Measurements from ENCODE around the gene FAM89B.

Gene FAM89B

DNA sequence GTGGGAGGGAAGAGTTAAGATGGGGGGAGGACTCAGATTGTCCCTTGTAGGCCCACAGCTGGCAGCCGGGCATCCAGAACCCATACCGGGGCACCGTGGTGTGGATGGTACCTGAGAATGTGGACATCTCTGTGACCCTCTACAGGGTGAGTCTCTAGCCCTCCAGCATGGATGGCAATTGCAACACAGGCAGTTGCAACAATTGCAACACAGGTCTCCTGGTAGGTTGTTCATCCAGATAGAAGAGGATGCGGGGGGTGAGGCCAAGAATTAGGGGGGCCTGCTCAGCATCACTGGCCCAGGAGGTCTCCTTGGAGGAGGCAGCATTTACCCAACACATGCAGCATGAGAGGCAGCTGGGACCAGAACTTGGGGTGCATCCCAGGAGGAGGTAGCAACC is 7.0 kb downstream of the FAM89B start:
- H3K4me3 Mint-ChIP-seq = no peak overlapping the region
- H3K27me3 Mint-ChIP-seq = no peaks in the 10 kb centered on the region
- peak overlapping the region; percentile 59 for H3K27ac Mint-ChIP-seq
- no peak for DNase-seq
- peaks cover 39% of the 10 kb centered on the region for H3K4me1 Mint-ChIP-seq (ENCODE audit: low read depth)
- H3K9me3 Mint-ChIP-seq = no peaks in the 10 kb centered on the region
- H3K36me3 Mint-ChIP-seq (ENCODE audit: low read depth) = peaks cover 84% of the 10 kb centered on the region

DNA sequence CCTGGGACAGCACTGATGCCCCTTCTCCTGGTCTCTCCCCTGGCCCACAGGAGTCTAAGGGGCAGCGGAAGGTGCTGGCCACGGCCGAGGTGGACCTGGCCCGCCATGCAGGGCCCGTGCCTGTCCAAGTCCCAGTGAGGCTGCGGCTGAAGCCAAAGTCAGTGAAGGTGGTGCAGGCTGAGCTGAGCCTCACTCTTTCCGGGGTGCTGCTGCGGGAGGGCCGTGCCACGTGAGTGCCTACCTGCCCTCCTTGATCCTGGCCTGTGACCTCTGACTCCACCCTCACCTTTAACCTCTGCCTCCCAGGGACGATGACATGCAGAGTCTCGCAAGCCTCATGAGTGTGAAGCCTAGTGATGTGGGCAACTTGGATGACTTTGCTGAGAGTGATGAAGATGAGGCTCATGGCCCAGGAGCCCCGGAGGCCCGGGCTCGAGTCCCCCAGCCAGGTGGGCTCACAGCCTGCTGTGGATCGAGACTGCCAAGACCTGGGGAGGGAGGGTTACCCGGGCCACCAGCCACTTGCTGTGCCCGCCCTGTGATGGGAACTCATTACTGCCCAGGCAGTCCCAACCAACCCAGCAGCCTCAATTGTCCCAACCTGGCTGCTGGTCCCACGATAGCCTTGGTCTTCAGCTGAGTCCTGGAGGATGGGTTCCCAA is 7.8 kb downstream of the FAM89B start:
- H3K4me3 Mint-ChIP-seq = no peak overlapping the region
- peaks cover 33% of the 10 kb centered on the region for H3K4me1 Mint-ChIP-seq (ENCODE audit: low read depth)
- H3K27ac Mint-ChIP-seq = peak overlapping the region; percentile 61
- H3K36me3 Mint-ChIP-seq (ENCODE audit: low read depth) = peaks cover 82% of the 10 kb centered on the region
- no peak for DNase-seq
- no peaks in the 10 kb centered on the region for H3K9me3 Mint-ChIP-seq
- no peaks in the 10 kb centered on the region for H3K27me3 Mint-ChIP-seq

DNA sequence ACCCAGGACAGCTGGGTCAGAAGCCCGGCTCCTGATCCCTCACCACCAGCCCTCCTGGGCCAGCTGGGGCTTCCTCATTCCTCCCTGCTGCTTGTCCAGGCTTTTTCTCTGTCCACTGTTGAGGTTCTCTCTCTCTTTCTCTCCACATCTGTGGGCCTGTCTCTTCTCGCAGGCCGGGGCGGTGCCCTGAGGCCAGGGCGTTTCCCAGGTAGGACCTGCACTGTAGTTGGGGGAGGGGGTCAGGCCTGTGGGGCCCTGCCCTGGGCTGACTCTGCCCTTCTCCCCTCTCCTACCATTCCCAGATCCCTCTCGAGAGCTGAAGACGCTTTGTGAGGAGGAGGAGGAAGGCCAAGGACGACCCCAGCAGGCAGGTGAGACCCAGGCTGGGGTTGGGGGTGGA is 8.4 kb downstream of the FAM89B start:
- H3K9me3 Mint-ChIP-seq = no peaks in the 10 kb centered on the region
- H3K27me3 Mint-ChIP-seq = no peaks in the 10 kb centered on the region
- H3K36me3 Mint-ChIP-seq (ENCODE audit: low read depth) = peaks cover 82% of the 10 kb centered on the region
- H3K27ac Mint-ChIP-seq = no peak overlapping the region
- H3K4me1 Mint-ChIP-seq (ENCODE audit: low read depth) = peaks cover 28% of the 10 kb centered on the region
- DNase-seq = no peak
- no peak overlapping the region for H3K4me3 Mint-ChIP-seq

DNA sequence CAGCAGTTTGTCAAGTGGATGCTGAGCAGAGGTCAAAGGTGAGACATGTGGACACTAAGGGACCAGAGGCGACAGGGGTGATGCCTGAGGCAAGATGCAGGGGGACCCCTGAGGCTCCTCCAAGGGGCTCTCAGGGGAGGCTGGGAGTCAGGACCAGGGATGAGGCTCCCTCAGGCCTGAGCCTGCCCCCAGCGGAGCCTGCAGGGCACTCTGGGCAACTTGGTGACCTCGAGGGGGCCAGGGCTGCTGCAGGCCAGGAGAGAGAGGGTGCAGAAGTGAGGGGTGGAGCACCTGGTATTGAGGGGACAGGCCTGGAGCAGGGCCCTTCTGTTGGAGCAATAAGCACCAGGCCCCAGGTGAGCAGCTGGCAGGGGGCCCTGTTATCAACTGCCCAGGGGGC is 9.6 kb downstream of the FAM89B start:
- Mint-ChIP-seq H3K36me3 (ENCODE audit: low read depth) (peaks cover 85% of the 10 kb centered on the region), H3K9me3 (no peaks in the 10 kb centered on the region), H3K27ac (peak overlapping the region; percentile 63), H3K4me1 (ENCODE audit: low read depth) (peaks cover 34% of the 10 kb centered on the region), H3K4me3 (no peak overlapping the region), H3K27me3 (no peaks in the 10 kb centered on the region)
- no peak for DNase-seq

DNA sequence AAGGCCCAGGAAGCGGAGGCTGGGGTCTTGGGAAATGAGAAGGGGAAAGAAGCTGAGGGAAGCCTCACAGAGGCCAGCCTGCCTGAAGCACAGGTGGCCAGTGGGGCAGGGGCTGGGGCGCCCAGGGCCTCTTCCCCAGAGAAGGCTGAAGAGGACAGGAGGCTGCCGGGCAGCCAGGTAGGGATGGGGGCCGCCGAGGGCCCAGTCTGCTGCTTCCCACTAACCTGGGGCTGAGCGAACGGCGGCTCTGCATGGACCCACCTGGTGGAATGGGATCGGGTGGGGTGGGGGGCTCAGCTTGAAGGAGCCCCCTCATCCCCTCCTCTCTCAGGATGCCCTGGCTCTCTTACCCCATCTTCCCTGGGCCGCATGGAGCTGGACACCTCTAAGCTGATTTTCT is 11.3 kb downstream of the FAM89B start:
- Mint-ChIP-seq H3K27me3 (no peaks in the 10 kb centered on the region), H3K27ac (peak overlapping the region; percentile 68), H3K4me1 (ENCODE audit: low read depth) (peaks cover 37% of the 10 kb centered on the region), H3K9me3 (no peaks in the 10 kb centered on the region), H3K36me3 (ENCODE audit: low read depth) (peaks cover 90% of the 10 kb centered on the region), H3K4me3 (no peak overlapping the region)
- no peak for DNase-seq

DNA sequence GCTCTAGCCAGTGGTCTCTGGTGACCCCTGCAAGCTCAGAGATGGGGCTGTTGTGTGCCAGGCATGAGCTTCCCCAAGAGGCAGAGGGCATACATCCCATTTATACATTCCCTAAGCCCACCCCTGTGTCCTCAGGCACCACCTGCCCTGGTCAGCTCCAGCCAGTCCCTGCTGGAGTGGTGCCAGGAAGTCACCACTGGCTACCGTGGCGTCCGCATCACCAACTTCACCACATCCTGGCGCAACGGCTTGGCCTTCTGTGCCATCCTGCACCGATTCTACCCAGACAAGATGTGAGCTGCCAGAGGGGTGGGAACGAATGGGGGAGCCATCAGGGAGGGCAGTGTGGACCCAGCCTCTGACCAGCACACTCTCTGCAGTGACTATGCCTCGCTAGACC is 11.8 kb downstream of the FAM89B start:
- Mint-ChIP-seq H3K4me1 (ENCODE audit: low read depth) (peaks cover 40% of the 10 kb centered on the region), H3K4me3 (no peak overlapping the region), H3K9me3 (no peaks in the 10 kb centered on the region), H3K27me3 (no peaks in the 10 kb centered on the region), H3K27ac (peak overlapping the region; percentile 52), H3K36me3 (ENCODE audit: low read depth) (peaks cover 92% of the 10 kb centered on the region)
- DNase-seq = no peak

DNA sequence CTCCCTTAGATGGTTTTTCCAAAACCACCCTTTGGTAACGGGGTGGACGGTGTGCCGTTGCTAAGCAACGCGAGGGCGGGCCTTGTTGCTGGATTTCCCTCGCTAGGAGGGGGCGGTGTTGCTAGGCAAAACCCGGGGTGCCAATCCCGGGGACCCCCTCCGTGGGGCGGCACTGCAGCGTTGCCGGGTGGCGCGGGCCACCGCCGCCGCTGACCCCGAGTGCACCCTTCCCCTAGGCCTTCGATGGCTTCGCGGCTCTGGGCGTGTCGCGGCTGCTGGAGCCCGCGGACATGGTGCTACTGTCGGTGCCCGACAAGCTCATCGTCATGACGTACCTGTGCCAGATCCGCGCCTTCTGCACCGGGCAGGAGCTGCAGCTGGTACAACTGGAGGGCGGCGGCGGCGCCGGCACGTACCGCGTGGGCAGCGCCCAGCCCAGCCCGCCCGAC is 12.4 kb downstream of the FAM89B start:
- Mint-ChIP-seq H3K36me3 (ENCODE audit: low read depth) (peaks cover 89% of the 10 kb centered on the region), H3K4me3 (no peak overlapping the region), H3K27me3 (no peaks in the 10 kb centered on the region), H3K4me1 (ENCODE audit: low read depth) (peaks cover 44% of the 10 kb centered on the region), H3K9me3 (no peaks in the 10 kb centered on the region), H3K27ac (no peak overlapping the region)
- no peak for DNase-seq

DNA sequence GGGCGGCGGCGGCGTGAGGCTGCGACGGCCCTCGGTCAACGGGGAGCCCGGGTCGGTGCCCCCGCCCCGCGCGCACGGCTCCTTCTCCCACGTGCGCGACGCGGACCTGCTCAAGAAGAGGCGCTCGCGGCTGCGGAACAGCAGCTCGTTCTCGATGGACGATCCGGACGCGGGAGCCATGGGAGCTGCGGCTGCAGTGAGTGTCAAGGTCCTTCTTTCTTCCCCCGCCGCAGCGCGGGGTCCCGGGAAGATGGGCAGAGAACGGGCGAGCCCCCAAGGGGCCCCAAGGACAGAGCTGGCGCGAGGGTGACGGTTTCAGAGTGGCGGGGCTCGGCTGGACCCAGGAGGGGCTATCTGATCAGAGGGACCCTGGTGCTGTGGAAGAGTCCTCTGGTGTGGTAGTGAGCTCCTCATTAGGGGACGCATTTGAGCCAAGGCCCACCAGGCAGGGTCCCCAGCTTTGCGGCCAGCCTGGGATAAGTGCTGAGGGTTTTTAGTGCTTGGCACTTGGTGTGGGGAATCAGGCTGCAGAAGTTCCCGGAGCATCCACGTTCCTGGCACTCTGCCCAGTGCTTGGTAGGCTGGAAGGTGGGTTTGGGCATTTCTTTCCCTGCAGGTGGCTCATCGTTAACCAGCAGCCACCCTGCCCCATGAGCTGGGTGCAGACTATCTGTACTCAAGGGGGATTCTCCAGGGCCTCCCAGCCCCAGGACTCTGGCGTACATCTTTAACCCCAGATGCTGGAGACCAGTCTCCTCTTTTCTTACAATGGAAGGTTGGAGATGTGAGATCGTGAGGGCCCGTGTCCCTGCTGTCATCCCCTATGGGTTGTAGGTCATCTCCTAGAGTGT is 13.3 kb downstream of the FAM89B start:
- Mint-ChIP-seq H3K4me1 (ENCODE audit: low read depth) (peaks cover 45% of the 10 kb centered on the region), H3K27ac (peak overlapping the region; percentile 77), H3K9me3 (no peaks in the 10 kb centered on the region), H3K4me3 (no peak overlapping the region), H3K36me3 (ENCODE audit: low read depth) (peaks cover 89% of the 10 kb centered on the region), H3K27me3 (no peaks in the 10 kb centered on the region)
- no peak for DNase-seq

DNA sequence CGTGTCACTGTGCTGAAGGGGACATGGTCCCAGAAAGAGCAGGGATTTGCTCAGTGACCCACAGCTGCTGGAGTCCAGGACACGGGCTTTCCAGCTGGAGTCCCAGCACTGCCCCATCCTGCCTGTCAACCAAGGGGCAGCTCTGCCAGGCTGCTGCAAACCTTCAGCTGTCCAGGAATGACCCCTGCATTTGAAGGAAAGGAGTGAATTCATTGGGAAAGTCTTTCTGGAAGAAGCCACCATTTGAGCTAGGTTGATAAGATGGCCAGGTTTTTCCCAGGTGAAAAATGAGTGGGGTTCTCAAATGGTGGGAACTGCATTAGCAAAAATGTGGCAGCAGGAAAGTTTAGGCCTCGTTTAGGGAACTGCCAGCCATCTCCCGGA is 13.9 kb downstream of the FAM89B start:
- Mint-ChIP-seq H3K4me1 (ENCODE audit: low read depth) (peaks cover 43% of the 10 kb centered on the region), H3K9me3 (no peaks in the 10 kb centered on the region), H3K27ac (peak overlapping the region; percentile 77), H3K27me3 (no peaks in the 10 kb centered on the region), H3K4me3 (peak overlapping the region; percentile 10), H3K36me3 (ENCODE audit: low read depth) (peaks cover 88% of the 10 kb centered on the region)
- no peak for DNase-seq

DNA sequence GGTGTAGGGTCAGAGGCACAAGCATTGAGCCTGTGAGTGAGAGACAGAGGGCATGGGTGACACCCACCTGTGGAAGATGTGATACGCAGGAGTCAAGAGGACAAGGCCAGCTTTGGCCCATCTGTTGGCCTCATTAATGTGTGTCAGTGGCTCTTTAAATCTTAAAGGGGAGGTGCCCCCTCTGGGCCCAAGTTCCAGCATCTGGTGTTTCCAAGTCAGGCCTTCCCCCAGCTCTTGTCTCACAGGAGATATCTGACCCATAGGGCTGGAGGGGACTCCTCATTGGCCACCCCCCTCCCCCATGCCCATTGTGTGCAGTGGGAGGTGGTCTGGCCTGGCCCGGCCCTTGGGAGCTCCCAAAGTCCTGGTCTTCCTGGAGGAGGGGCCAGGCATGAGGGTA is 14.3 kb downstream of the FAM89B start:
- Mint-ChIP-seq H3K4me3 (peak overlapping the region; percentile 10), H3K27me3 (no peaks in the 10 kb centered on the region), H3K9me3 (no peaks in the 10 kb centered on the region), H3K27ac (peak overlapping the region; percentile 77), H3K4me1 (ENCODE audit: low read depth) (peaks cover 43% of the 10 kb centered on the region), H3K36me3 (ENCODE audit: low read depth) (peaks cover 87% of the 10 kb centered on the region)
- no peak for DNase-seq

DNA sequence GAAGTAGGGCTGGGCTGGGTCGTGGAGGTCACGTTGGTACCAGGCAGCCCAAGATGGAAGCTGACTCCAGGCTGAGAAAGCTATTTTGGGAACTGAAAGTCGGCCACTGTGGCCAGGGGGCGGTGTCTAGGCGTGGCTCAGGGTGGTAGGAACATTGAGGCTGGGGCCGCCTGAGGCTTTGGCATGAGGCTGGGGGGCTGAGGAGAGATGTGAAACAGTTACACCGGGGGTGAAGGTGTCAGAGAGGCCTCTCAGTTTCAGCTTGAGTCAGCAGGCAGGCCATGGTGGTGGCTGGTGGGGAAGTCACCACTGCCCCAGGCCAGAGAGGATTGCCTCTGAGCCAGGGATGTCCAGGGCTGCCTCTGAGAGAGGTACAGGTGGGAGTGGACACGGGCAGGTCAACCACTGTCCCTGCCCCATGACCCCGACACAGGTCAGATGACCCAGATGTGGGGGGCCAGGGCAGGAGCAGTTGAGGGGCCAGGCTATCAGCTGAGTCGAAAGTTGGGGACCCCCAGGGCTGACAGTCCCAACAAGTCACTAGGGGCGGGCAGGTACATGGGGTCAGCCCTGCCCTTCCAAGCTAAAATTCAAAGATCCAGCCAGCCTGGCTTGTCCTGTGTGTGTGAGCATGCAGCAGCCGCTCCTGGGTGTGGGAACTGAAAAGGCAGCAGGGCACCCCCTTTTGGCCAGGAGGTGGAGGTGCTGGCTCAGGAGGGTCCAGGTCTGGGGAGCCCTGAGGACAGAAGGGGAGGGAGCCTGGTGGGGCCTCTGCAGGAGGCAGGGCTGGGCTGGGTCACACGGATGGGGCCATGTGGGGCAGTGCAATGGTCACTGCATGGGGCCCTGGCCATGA is 16.1 kb downstream of the FAM89B start:
- peaks cover 81% of the 10 kb centered on the region for H3K36me3 Mint-ChIP-seq (ENCODE audit: low read depth)
- H3K4me1 Mint-ChIP-seq (ENCODE audit: low read depth) = peaks cover 40% of the 10 kb centered on the region
- no peaks in the 10 kb centered on the region for H3K9me3 Mint-ChIP-seq
- DNase-seq = peak; percentile 80
- H3K27me3 Mint-ChIP-seq = no peaks in the 10 kb centered on the region
- peak overlapping the region; percentile 70 for H3K4me3 Mint-ChIP-seq
- H3K27ac Mint-ChIP-seq = peak overlapping the region; percentile 89

DNA sequence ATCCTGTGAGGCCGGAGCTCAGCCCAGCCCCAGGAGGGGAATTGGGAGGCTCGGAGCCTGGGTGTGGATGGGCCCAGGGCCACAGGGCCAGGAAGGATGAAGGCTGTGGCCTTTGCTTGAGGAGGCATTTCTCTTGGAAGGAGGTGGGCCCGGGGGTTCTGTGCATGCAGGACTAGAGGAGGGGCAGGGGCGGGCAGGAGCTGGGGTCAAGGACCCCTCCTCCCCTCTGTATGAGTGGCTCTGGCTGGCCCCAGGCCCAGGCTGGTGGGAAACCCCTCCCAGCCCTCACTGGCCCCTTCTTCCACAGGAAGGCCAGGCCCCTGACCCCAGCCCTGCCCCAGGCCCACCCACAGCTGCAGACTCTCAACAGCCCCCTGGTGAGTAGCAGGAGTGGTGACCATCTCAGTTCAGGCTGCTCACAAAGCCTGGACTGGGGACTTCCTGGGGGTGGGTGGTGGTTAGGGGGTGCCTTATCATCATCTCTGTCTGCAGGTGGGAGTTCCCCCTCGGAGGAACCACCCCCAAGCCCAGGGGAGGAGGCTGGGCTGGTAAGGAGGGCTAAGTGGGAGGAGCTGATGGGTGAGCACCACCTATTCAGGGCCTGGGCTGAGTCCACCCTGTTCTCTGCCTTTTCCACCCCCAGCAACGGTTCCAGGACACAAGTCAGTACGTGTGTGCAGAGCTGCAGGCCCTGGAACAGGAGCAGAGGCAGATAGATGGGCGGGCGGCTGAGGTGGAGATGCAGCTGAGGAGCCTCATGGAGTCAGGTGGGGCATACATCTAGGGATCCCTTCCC is 17.3 kb downstream of the FAM89B start:
- Mint-ChIP-seq H3K36me3 (ENCODE audit: low read depth) (peaks cover 75% of the 10 kb centered on the region), H3K9me3 (no peaks in the 10 kb centered on the region), H3K27ac (peak overlapping the region; percentile 89), H3K27me3 (no peaks in the 10 kb centered on the region), H3K4me3 (no peak overlapping the region), H3K4me1 (ENCODE audit: low read depth) (peaks cover 46% of the 10 kb centered on the region)
- DNase-seq = peak; percentile 59

DNA sequence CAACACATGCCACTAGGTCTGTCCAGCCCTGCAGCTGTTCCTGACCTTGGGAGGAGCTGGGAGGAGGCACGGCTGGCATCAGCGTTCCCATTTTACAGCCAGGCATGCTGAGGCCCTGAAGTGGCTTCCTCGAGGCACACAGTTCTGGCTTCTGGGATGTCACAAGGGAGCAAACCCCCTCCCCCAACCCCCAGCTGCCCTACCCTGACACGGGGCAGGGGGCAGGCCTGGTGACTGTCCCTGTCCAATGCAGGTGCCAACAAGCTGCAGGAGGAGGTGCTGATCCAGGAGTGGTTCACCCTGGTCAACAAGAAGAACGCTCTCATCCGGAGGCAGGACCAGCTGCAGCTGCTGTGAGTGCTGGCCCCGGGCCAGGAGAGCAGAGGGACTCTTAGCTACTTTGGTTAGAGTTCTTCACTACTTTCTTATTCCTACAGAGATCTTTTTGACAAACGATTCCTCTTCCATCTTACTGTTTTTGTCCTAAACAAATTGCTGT is 18.0 kb downstream of the FAM89B start:
- Mint-ChIP-seq H3K4me1 (ENCODE audit: low read depth) (peaks cover 51% of the 10 kb centered on the region), H3K27ac (peak overlapping the region; percentile 79), H3K9me3 (no peaks in the 10 kb centered on the region), H3K27me3 (no peaks in the 10 kb centered on the region), H3K4me3 (no peak overlapping the region), H3K36me3 (ENCODE audit: low read depth) (peaks cover 75% of the 10 kb centered on the region)
- no peak for DNase-seq

Measured in activated T-cell treated with anti-CD3 and anti-CD28 coated beads, Interleukin-2, amount 50 U/mL, for 24 hours (primary cell).